SK-N-DZ (cell line): ENCODE results near the gene KLRC1. TPM values are rescaled to one million over a fixed set of nuclear protein-coding genes. Genes with fewer than 3 reads are reported as not detected.
"Not testable (repeated sequence)": the region's sequence is repeated elsewhere in the genome, so short reads cannot be mapped to it uniquely, and the experiment has no call there.

Experiments
- DNase-seq: peaks from one replicate; pipeline ENCODE4 v3.0.0-alpha.2; 2015; ENCODE audit warnings: low spot score
- polyA plus RNA-seq, 2 experiments: library from polyadenylated mRNA; depleted of rRNA; stranded (reverse); fragments of >200 nt; gene quantifications; 2 replicates each; pipeline ENCODE4 v1.2.3, GENCODE V29; 2014

Gene KLRC1
- polyA plus RNA-seq (2014; cell fraction: cytosol; rRNA removed) = 1.3 and 1.7 TPM in 2 replicates
- polyA plus RNA-seq (2014; cell fraction: nucleus; rRNA removed) = 6.3 and 6.9 TPM in 2 replicates

- DNase-seq = no peak
Observed at GRCh38 chr12:10453156-10453555, at the start of gene KLRC1. TSS of gene KLRC1 (minus strand) at chr12:10453377. CDS start at chr12:10451156, 2,221 bp downstream.

GRCh38 chr12:10501030-10501429, 47.9 kb upstream of the KLRC1 start:
- no peak for DNase-seq

GRCh38 chr12:10498042-10498441, 44.9 kb upstream of the KLRC1 start:
- no peak for DNase-seq

GRCh38 chr12:10497602-10498001, 44.4 kb upstream of the KLRC1 start:
- DNase-seq = no peak

GRCh38 chr12:10491766-10492165, 38.6 kb upstream of the KLRC1 start:
- no peak for DNase-seq

- DNase-seq = not testable (repeated sequence)
Observed at GRCh38 chr12:10487328-10487727, 34.2 kb upstream of the KLRC1 start.

GRCh38 chr12:10481901-10482300, 28.7 kb upstream of the KLRC1 start:
- DNase-seq = not testable (repeated sequence)

GRCh38 chr12:10472808-10473207, 19.6 kb upstream of the KLRC1 start:
- DNase-seq = not testable (repeated sequence)

- DNase-seq = no peak
Observed at GRCh38 chr12:10469701-10470100, 16.5 kb upstream of the KLRC1 start.

- DNase-seq = no peak
Observed at GRCh38 chr12:10466311-10466710, 13.1 kb upstream of the KLRC1 start.

- no peak for DNase-seq
Observed at GRCh38 chr12:10457760-10458159, 4.6 kb upstream of the KLRC1 start.

GRCh38 chr12:10456856-10457255, 3.7 kb upstream of the KLRC1 start:
- DNase-seq = no peak

GRCh38 chr12:10455766-10456165, 2.6 kb upstream of the KLRC1 start:
- DNase-seq = no peak

GRCh38 chr12:10454531-10454930, 1.4 kb upstream of the KLRC1 start:
- DNase-seq = no peak

GRCh38 chr12:10448236-10448635, 4.9 kb downstream of the KLRC1 start:
- no peak for DNase-seq

- not testable (repeated sequence) for DNase-seq
Observed at GRCh38 chr12:10446052-10446451, 7.1 kb downstream of the KLRC1 start.

GRCh38 chr12:10441144-10441543, 12.0 kb downstream of the KLRC1 start:
- not testable (repeated sequence) for DNase-seq

GRCh38 chr12:10439608-10440274, 13.4 kb downstream of the KLRC1 start:
- DNase-seq = not testable (repeated sequence)

GRCh38 chr12:10437601-10438000, 15.6 kb downstream of the KLRC1 start:
- DNase-seq = not testable (repeated sequence)

- not testable (repeated sequence) for DNase-seq
Observed at GRCh38 chr12:10435816-10436215, 17.4 kb downstream of the KLRC1 start, which contains the start of gene KLRC2. TSS of gene KLRC2 (minus strand) at chr12:10436010. CDS start at chr12:10435986, 24 bp downstream.

GRCh38 chr12:10430623-10431022, 22.6 kb downstream of the KLRC1 start:
- not testable (repeated sequence) for DNase-seq

- not testable (repeated sequence) for DNase-seq
Observed at GRCh38 chr12:10425938-10426337, 27.2 kb downstream of the KLRC1 start.

GRCh38 chr12:10424260-10424899, 28.8 kb downstream of the KLRC1 start:
- not testable (repeated sequence) for DNase-seq
